AG04450 (cell line): ENCODE results near the gene TNFAIP8L1. TPM values are rescaled to one million over a fixed set of nuclear protein-coding genes. Genes with fewer than 3 reads are reported as not detected.

Experiments used
- CTCF ChIA-PET: fragments of 300-600, 350-600 bp; formaldehyde crosslinking; extraction: SDS; loops from one replicate; lab custom pipeline; 2022; ENCODE audit warnings: antibody characterized with exemption, inconsistent platforms; lab: Charles Lee
- POLR2A ChIA-PET: fragments of 350-600 bp; formaldehyde crosslinking; extraction: SDS; loops from one replicate; lab custom pipeline; 2021; ENCODE audit warnings: antibody characterized with exemption, inconsistent platforms; lab: Yijun Ruan, JAX
- DNase-seq: peaks from one replicate; pipeline ENCODE4 v3.0.0-alpha.2; 2011; ENCODE audit warnings: low read depth, low spot score
- H3K27ac ChIP-seq: one replicate; pipeline ENCODE4 v1.5.1; 2012; ENCODE audit warnings: low read depth, low read length, control low read depth
- H3K27me3 ChIP-seq: one replicate; pipeline ENCODE4 v1.6.0; 2012; ENCODE audit warnings: low read length; ENCODE audit not compliant: control insufficient read depth, insufficient read depth
- H3K4me3 ChIP-seq: 2 replicates; pipeline ENCODE4 v1.5.1; 2011; ENCODE audit warnings: mild to moderate bottlenecking, low read depth, low read length, control low read depth
- H3K9me3 ChIP-seq: 2 replicates; pipeline ENCODE4 v1.5.1; 2012; ENCODE audit warnings: low read length; ENCODE audit not compliant: control insufficient read depth, insufficient read depth
- CTCF ChIP-seq: IDR thresholded peaks from 2 replicates; pipeline ENCODE4 v1.5.1; 2011; ENCODE audit warnings: low read depth, low read length, control low read depth, inconsistent platforms
- polyA plus RNA-seq: library from polyadenylated mRNA; depleted of rRNA; stranded (reverse); fragments of >200 nt; gene quantifications from 2 replicates; pipeline ENCODE4 v1.2.3, GENCODE V29; 2011

TNFAIP8L1 gene
- polyA plus RNA-seq, 1 experiment = 4.1 TPM

- DNase-seq = no peak
- Histone ChIP-seq H3K4me3 (no peak overlapping the region), H3K27ac (no peak overlapping the region), H3K27me3 (peaks cover 27% of the 10 kb centered on the region), H3K9me3 (no peaks in the 10 kb centered on the region)
- no peak for TF ChIP-seq CTCF
- ChIA-PET CTCF (interaction anchor here (0.9 kb wide), 1 partner anchor 26 kb away, joined by 4 read pairs; no protein-coding TSS in a partner anchor), POLR2A (no interaction called here)
Observed at GRCh38 chr19:4606921-4607678, 32.2 kb upstream of the TNFAIP8L1 start.

- ChIA-PET CTCF (interaction anchor here (0.6 kb wide), 1 partner anchor 26 kb away, joined by 3 read pairs; no protein-coding TSS in a partner anchor), POLR2A (no interaction called here)
- Histone ChIP-seq H3K27me3 (peaks cover 19% of the 10 kb centered on the region), H3K27ac (no peak overlapping the region), H3K9me3 (no peaks in the 10 kb centered on the region), H3K4me3 (no peak overlapping the region)
- no peak for DNase-seq
- no peak for TF ChIP-seq CTCF
Observed at GRCh38 chr19:4609878-4610511, 29.3 kb upstream of the TNFAIP8L1 start.

- no peak overlapping the region for H3K4me3 ChIP-seq
- ChIA-PET POLR2A (no interaction called here), CTCF (interaction anchor here (0.7 kb wide), 2 partner anchors 13 to 56 kb away, joined by 6 to 7 read pairs; no protein-coding TSS in a partner anchor)
- TF ChIP-seq CTCF = no peak
- no peak overlapping the region for H3K27ac ChIP-seq
- H3K27me3 ChIP-seq = peaks cover 27% of the 10 kb centered on the region
- no peak for DNase-seq
- H3K9me3 ChIP-seq = no peaks in the 10 kb centered on the region
Observed at GRCh38 chr19:4613254-4613751, 26.0 kb upstream of the TNFAIP8L1 start.

- no peak for DNase-seq
Observed at GRCh38 chr19:4618019-4618418, 21.3 kb upstream of the TNFAIP8L1 start.

More at GRCh38 chr19:4618019-4618418, 21.3 kb upstream of the TNFAIP8L1 start:
- no peaks in the 10 kb centered on the region; the same call in 1 of the 2 replicates for H3K9me3 ChIP-seq
- ChIA-PET POLR2A (interaction anchor here (0.8 kb wide), 1 partner anchor 16 kb away, joined by 4 read pairs; no protein-coding TSS in a partner anchor), CTCF (interaction anchor here (1.0 kb wide), 1 partner anchor 14 kb away, joined by 3 read pairs; no protein-coding TSS in a partner anchor)
- H3K27me3 ChIP-seq = peaks cover 36% of the 10 kb centered on the region
- no peak for TF ChIP-seq CTCF
- no peak overlapping the region for H3K4me3 ChIP-seq
- H3K27ac ChIP-seq = no peak overlapping the region
